ENCODE measurements around the gene SMARCAD1.
"Not testable (repeated sequence)": the region's sequence is repeated elsewhere in the genome, so short reads cannot be mapped to it uniquely, and the experiment has no call there.

Gene SMARCAD1

GRCh38 chr4:94304365-94304971, 96.8 kb downstream of the SMARCAD1 start:
- peak; percentile 31 for DNase-seq

DNA sequence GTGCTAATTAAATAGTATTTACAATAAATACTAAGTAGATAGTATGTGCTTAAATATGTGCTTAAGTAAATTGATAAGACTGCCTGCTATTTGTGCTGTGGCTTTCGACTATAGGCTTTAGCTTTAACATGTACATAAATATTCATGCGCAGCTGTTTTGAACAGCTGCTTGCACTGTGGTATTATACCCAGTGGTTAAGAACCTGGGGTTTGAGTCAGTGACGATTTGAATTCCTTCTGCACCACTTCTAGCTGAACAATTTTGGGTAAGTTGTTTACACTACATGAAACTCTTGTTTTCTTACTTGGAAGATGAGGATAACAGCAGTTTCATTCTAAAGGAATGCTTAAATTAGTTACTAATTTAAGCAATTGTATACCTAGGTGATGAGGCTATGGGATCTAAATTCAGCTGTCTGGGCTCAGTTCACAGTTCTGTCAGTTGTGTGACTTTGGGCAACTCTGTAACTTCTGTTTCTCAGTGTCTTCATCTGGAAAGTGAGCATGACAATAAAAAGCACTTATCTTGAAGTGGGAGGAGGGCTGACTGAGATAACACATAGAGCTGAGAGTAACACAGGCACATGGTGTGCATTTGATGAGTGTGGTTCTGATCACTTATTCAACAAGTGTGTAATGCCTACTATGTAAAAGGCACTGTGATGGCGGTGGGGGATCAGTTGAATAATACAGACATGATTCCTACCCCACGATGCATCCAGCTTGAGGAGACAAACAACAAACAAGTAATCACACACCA, 98.0 kb downstream of the SMARCAD1 start:
- no peak for DNase-seq

GRCh38 chr4:94306713-94307112, 99.0 kb downstream of the SMARCAD1 start:
- DNase-seq, result no peak

GRCh38 chr4:94307231-94307871, 99.7 kb downstream of the SMARCAD1 start:
- DNase-seq, result peak; percentile 9

DNA sequence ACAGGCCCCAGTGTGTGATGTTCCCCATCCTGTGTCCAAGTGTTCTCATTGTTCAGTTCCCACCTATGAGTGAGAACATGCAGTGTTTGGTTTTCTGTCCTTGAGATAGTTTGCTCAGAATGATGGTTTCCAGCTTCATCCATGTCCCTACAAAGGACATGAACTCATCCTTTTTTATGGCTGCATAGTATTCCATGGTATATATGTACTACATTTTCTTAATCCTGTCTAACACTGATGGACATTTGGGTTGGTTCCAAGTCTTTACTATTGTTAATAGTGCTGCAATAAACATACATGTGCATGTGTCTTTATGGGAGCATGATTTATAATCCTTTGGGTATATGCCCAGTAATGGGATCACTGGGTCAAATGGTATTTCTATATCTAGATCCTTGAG, 112.3 kb downstream of the SMARCAD1 start:
- DNase-seq, result not testable (repeated sequence)

DNA sequence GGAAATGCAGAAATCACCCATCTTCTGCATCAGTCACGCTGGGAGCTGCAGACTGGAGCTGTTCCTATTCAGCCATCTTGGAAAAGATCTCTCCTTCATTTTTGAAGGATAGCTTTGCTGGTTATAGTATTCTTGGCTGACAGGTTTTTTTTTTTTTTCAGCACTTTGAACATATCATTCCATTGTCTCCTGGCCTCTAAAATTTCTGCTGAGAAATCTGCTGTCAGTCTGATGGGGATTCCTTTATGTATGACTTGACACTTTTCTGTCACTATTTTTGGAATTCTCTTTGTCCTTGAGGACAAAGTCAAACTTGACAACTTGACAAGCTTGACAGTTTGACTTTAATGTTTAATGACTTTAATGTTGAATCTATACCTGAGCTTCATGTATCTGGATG, 118.2 kb downstream of the SMARCAD1 start:
- no peak for DNase-seq

- DNase-seq, result no peak
Measured at GRCh38 chr4:94329933-94330332, 122.3 kb downstream of the SMARCAD1 start.

DNA sequence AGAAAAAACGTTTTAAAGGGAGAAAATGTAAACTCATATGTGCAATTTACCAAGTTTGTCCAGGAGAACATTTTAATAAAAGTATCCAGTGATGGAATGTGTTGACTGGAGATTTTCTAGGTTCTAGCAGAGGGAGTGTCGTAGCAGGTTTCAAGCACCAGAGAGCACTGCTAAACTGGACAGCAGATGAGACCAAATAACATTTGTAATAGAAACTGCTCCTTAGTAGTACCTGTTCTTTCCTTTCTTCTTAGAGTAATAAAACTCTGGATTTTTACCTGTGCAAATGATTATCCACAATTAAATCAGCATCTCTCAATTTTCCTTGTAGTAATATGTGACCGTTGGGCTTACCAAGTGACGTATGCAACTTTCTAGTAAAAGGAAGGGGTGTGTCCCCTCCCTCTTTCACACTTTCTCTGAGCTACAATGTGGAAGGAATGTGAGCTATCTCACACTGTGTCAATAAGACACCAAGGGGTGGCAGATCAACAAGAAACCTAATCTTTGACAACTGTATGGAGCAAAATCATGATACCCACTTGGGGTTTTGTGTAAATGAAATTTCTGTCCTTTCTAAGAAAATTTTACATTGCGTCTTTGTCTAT, 125.4 kb downstream of the SMARCAD1 start:
- no peak for DNase-seq

DNA sequence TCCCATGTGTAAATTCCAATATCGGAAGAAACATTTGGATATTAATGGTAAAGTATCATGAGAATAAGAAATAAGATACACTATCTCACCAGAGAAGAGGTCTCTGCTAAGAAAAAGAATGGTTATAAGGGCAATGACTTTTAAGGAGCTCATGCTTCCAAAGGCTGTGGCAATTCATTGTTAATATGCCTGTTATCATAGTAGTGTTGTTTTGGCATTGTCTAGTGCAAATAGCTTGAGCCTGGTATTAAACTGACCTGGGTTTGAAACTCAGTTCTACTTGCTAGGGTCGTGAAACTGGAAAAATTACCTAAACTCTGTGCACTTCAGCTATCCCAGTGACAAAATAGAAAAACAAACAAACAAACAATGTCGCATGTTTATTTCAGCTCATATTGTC, 126.2 kb downstream of the SMARCAD1 start:
- no peak for DNase-seq

DNA sequence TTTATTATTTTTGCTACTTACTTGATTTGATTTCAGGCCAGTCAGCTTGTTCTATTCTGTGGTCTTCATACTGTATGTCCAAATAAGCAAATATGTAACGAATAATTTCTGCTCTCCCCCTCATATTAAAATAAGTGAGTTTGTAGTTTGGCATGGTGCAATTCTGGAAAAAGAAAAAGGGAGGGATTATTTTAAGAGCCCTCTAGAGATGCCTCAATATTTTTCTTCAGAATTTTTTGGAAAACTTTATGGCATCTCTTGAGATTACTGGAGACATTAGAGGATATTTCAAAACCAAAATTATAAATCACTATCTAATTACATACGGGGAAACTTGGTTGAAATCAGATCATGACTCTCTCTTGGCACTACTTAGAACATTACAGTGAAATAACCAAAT, 126.8 kb downstream of the SMARCAD1 start:
- no peak for DNase-seq

GRCh38 chr4:94334962-94335361, 127.3 kb downstream of the SMARCAD1 start:
- no peak for DNase-seq

DNA sequence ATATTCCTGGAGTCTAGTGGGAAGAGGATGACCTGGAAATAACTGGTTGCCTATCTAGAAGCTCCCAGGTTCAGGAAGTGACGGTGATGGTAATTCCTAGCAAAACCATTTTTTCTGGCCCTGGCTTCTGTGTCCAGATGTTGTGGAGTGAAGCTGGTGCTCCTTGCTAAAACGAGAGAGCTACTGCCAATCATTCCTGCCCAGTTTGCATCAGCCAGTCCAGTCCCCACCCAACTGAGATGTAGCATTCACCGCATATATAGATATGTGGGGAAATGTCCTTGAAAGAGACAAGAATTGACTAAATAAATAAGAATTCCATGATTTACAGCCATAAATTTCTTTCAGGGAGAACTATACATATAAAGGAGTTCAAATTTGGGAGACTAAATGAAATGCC, 128.6 kb downstream of the SMARCAD1 start:
- DNase-seq, result no peak

DNA sequence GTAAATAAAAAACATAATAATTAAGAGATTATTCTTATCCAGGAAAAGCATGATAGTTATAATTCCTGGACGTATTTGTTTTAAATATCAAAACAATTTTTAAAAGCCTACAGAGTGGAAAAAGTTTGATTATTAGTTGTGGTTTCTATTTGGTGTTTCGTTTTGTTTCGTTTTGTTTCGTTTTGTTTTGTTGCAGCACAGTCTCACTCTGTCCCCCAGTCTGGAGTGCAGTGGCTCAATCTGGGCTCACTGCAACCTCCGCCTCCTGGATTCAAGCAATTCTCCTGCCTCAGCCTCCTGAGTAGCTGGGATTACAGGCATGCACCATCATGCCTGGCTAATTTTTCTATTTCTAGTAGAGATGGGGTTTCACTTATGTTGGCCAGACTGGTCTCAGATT, 129.1 kb downstream of the SMARCAD1 start:
- not testable (repeated sequence) for DNase-seq

- DNase-seq, result no peak
Measured at GRCh38 chr4:94338681-94339351, 131.2 kb downstream of the SMARCAD1 start.

DNA sequence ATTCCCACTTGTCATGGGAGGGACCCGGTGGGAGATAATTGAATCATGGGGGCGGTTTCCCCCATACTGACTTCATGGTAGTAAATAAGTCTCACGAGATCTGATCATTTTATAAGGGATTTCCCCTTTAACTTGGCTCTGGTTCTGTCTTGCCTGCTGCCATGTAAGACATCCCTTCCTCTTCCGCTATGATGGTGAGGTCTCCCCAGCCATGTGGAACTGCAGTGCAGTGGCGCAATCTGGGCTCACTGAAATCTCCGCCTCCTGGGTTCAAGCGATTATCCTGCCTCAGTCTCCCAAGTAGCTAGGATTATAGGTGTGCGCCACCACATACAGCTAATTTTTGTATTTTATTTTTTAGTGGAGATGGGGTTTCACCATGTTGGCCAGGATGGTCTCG, 132.1 kb downstream of the SMARCAD1 start:
- DNase-seq, result no peak

Measured in EL (cell line).